H1 (cell line): ENCODE measurements around the gene POLR2J. TPM values are rescaled to one million over a fixed set of nuclear protein-coding genes. Genes with fewer than 3 reads are reported as not detected.

Experiments
- CTCF ChIA-PET: fragments of 300-600 bp; sonication (Branson Sonifier 250); formaldehyde crosslinking; loops from one replicate; lab custom pipeline; 2021; ENCODE audit not compliant: partially characterized antibody; lab: Charles Lee
- POLR2A ChIA-PET: fragments of 300-600 bp; sonication (Branson Sonifier 250); formaldehyde crosslinking; loops from one replicate; lab custom pipeline; 2021; ENCODE audit warnings: inconsistent platforms; ENCODE audit not compliant: partially characterized antibody; lab: Charles Lee
- DNase-seq, 2 experiments: peaks; one replicate each; pipeline versions ENCODE4 v3.0.0 to v3.0.0-alpha.2; 2010 to 2022; ENCODE audit warnings: low spot score in 2 of 2, low read depth in 1 of 2, mixed read lengths in 1 of 2
- FAIRE-seq: peaks from 2 replicates; lab custom pipeline; 2011; peaks lifted over from hg19 to GRCh38; lab: Jason Lieb, UNC
- H2AFZ ChIP-seq: 2 replicates; pipeline ENCODE4 v1.8.1; 2012; ENCODE audit warnings: low read length, inconsistent platforms
- H2AK5ac ChIP-seq: 2 replicates; pipeline ENCODE4 v1.6.1; 2013; ENCODE audit warnings: low read depth, low read length
- H2BK120ac ChIP-seq: replicated peaks from 2 replicates; pipeline ENCODE3; 2013; ENCODE audit warnings: low read depth, low read length, inconsistent platforms
- H2BK12ac ChIP-seq: 2 replicates; pipeline ENCODE4 v1.6.1; 2013; ENCODE audit warnings: low read depth, low read length
- H2BK15ac ChIP-seq: 2 replicates; pipeline ENCODE4 v1.6.1; 2013; ENCODE audit warnings: low read length
- H2BK20ac ChIP-seq: 2 replicates; pipeline ENCODE4 v1.6.1; 2013; ENCODE audit warnings: low read length
- H2BK5ac ChIP-seq: 2 replicates; pipeline ENCODE4 v1.6.1; 2013; ENCODE audit warnings: low read depth, low read length
- H3K14ac ChIP-seq: 2 replicates; pipeline ENCODE4 v1.6.1; 2013; ENCODE audit warnings: inconsistent platforms; ENCODE audit not compliant: insufficient read length
- H3K18ac ChIP-seq: 2 replicates; pipeline ENCODE4 v1.6.1; 2013; ENCODE audit warnings: low read length; ENCODE audit errors: extremely low read depth
- H3K23ac ChIP-seq: 2 replicates; pipeline ENCODE4 v1.6.1; 2013; ENCODE audit warnings: inconsistent platforms; ENCODE audit not compliant: insufficient read length
- H3K23me2 ChIP-seq: 2 replicates; pipeline ENCODE4 v1.6.1; 2013; ENCODE audit warnings: low read depth, low read length
- H3K27ac ChIP-seq: 2 replicates; pipeline ENCODE4 v1.6.1; 2011; ENCODE audit warnings: low read depth, low read length, inconsistent platforms
- H3K27me3 ChIP-seq, 4 experiments: replicated peaks in 1 of 4; 1 replicate in 1 of 4; 2 replicates in 3 of 4; pipeline versions ENCODE4 v1.6.1 to v1.8.1; 2011 to 2013; ENCODE audit warnings: low read length in 3 of 4, mild to moderate bottlenecking in 3 of 4, inconsistent platforms in 2 of 4, mixed read lengths in 2 of 4, moderate library complexity in 1 of 4; ENCODE audit not compliant: control insufficient read depth in 3 of 4, insufficient read depth in 3 of 4; ENCODE audit errors: extremely low read depth in 1 of 4
- H3K36me3 ChIP-seq, 4 experiments: 2 replicates each; pipeline versions ENCODE4 v1.6.1 to v1.8.1; 2011 to 2013; ENCODE audit warnings: mild to moderate bottlenecking in 4 of 4, low read length in 3 of 4, moderate library complexity in 2 of 4, control low read depth in 1 of 4, inconsistent platforms in 1 of 4; ENCODE audit not compliant: insufficient read depth in 4 of 4, control insufficient read depth in 2 of 4
- H3K4ac ChIP-seq: replicated peaks from 2 replicates; pipeline ENCODE3; 2013; ENCODE audit warnings: low read length, low read depth, mixed read lengths, inconsistent platforms; ENCODE audit not compliant: insufficient read length
- H3K4me1 ChIP-seq, 4 experiments: replicated peaks in 1 of 4; 1 replicate in 1 of 4; 2 replicates in 3 of 4; pipeline versions ENCODE4 v1.6.1 to v1.8.1; 2011 to 2013; ENCODE audit warnings: low read length in 3 of 4, inconsistent platforms in 2 of 4, mixed read lengths in 1 of 4; ENCODE audit not compliant: insufficient read depth in 4 of 4, control insufficient read depth in 3 of 4
- H3K4me2 ChIP-seq, 2 experiments: 2 replicates each; pipeline versions ENCODE4 v1.6.1 to v1.8.1; 2011 to 2013; ENCODE audit warnings: low read depth in 2 of 2, low read length in 2 of 2, control low read depth in 1 of 2, inconsistent platforms in 1 of 2, mild to moderate bottlenecking in 1 of 2; ENCODE audit not compliant: insufficient read depth in 1 of 2
- H3K4me3 ChIP-seq, 4 experiments: fragments of 200-600, 300-600 bp in 1 of 4; sonication (generic), shearing (Covaris generic), sonication (Bioruptor Twin) in 1 of 4; 2 replicates each; pipeline versions ENCODE4 v1.5.1 to v1.8.1; 2011 to 2016; ENCODE audit warnings: low read length in 4 of 4, low read depth in 3 of 4, control low read depth in 2 of 4, inconsistent platforms in 2 of 4, mild to moderate bottlenecking in 2 of 4, mixed read lengths in 1 of 4, moderate library complexity in 1 of 4; ENCODE audit not compliant: insufficient read depth in 2 of 4; ENCODE audit errors: extremely low read depth in 1 of 4
- H3K56ac ChIP-seq: replicated peaks from 2 replicates; pipeline ENCODE3; 2013; ENCODE audit warnings: low read depth, mild to moderate bottlenecking, mixed read lengths, low read length, inconsistent platforms; ENCODE audit not compliant: insufficient read length
- H3K79me1 ChIP-seq: 2 replicates; pipeline ENCODE4 v1.6.1; 2013; ENCODE audit warnings: low read depth, low read length, control low read depth
- H3K79me2 ChIP-seq, 2 experiments: 2 replicates each; pipeline versions ENCODE4 v1.6.1 to v1.8.1; 2012 to 2013; ENCODE audit warnings: low read length in 2 of 2, mild to moderate bottlenecking in 2 of 2, inconsistent platforms in 1 of 2; ENCODE audit not compliant: insufficient read depth in 2 of 2, control insufficient read depth in 1 of 2
- H3K9ac ChIP-seq, 4 experiments: replicated peaks in 1 of 4; 1 replicate in 1 of 4; 2 replicates in 3 of 4; pipeline versions ENCODE4 v1.6.1 to v1.8.1; 2011 to 2013; ENCODE audit warnings: low read depth in 3 of 4, low read length in 3 of 4, control low read depth in 2 of 4, mild to moderate bottlenecking in 2 of 4, moderate library complexity in 2 of 4, inconsistent platforms in 1 of 4; ENCODE audit errors: extremely low read depth in 1 of 4
- H3K9me3 ChIP-seq, 2 experiments: 2 replicates each; pipeline versions ENCODE4 v1.6.1 to v1.8.1; 2012 to 2013; ENCODE audit warnings: mild to moderate bottlenecking in 2 of 2, moderate library complexity in 2 of 2, control low read depth in 1 of 2, inconsistent platforms in 1 of 2, low read depth in 1 of 2, low read length in 1 of 2, mixed read lengths in 1 of 2; ENCODE audit not compliant: insufficient read depth in 2 of 2
- H4K20me1 ChIP-seq, 2 experiments: replicated peaks in 1 of 2; 2 replicates each; pipeline versions ENCODE3 to v1.8.1; 2011 to 2013; ENCODE audit warnings: inconsistent platforms in 2 of 2, low read length in 2 of 2, mild to moderate bottlenecking in 1 of 2; ENCODE audit not compliant: insufficient read depth in 2 of 2, control insufficient read depth in 1 of 2
- H4K5ac ChIP-seq: 2 replicates; pipeline ENCODE4 v1.6.1; 2013; ENCODE audit warnings: low read length, low read depth, mixed read lengths, inconsistent platforms; ENCODE audit not compliant: insufficient read length
- H4K8ac ChIP-seq: 2 replicates; pipeline ENCODE4 v1.8.0; 2013; ENCODE audit warnings: mild to moderate bottlenecking, moderate library complexity, low read length, inconsistent platforms; ENCODE audit not compliant: insufficient read depth; ENCODE audit errors: extremely low read depth
- H4K91ac ChIP-seq: replicated peaks from 2 replicates; pipeline ENCODE3; 2013; ENCODE audit warnings: low read length, mixed read lengths, inconsistent platforms; ENCODE audit not compliant: insufficient read length
- BCL11A ChIP-seq, 2 experiments: IDR thresholded peaks; one replicate each; pipeline ENCODE4 v1.6.1; 2011; ENCODE audit warnings: low read depth in 2 of 2, low read length in 2 of 2, mild to moderate bottlenecking in 2 of 2
- CBX5 ChIP-seq: fragments of 300-800, 300-1000 bp; sonication (generic); IDR thresholded peaks from 2 replicates; pipeline ENCODE4 v1.7.1; 2016; ENCODE audit warnings: antibody characterized with exemption, low read length, low read depth
- FOSL1 ChIP-seq: IDR thresholded peaks from 2 replicates; pipeline ENCODE4 v1.6.1; 2011; ENCODE audit warnings: mild to moderate bottlenecking, low read depth, low read length, moderate library complexity; ENCODE audit not compliant: insufficient read depth
- RXRA ChIP-seq: IDR thresholded peaks from 2 replicates; pipeline ENCODE4 v1.6.1; 2011; ENCODE audit warnings: low read depth, mild to moderate bottlenecking, low read length, moderate library complexity; ENCODE audit not compliant: insufficient read depth
- SRF ChIP-seq: IDR thresholded peaks from 2 replicates; pipeline ENCODE4 v1.6.1; 2011; ENCODE audit warnings: mild to moderate bottlenecking, low read depth, low read length, moderate library complexity
- ZNF274 ChIP-seq: IDR thresholded peaks from 2 replicates; pipeline ENCODE4 v1.7.0; 2012; ENCODE audit warnings: low read length, borderline replicate concordance; ENCODE audit errors: extremely low read depth
- WGBS, 2 experiments: shearing (Covaris generic) in 1 of 2; methylation state at CpG; one replicate each; pipeline versions ENCODE4 v1.1.6 to v1.1.7; 2013 to 2015; ENCODE audit warnings: low lambda C conversion rate in 2 of 2, mixed read lengths in 2 of 2, inconsistent platforms in 1 of 2, low coverage in 1 of 2, missing lambda C conversion rate in 1 of 2; ENCODE audit not compliant: insufficient replicate concordance in 2 of 2, insufficient coverage in 1 of 2, insufficient read length in 1 of 2; ENCODE audit errors: extremely low coverage in 1 of 2, missing lambda C conversion rate in 1 of 2; 5-methylcytosine and 5-hydroxymethylcytosine counted together
- polyA plus RNA-seq, 7 experiments: library from polyadenylated mRNA; depleted of rRNA in 3 of 7; stranded (reverse) in 5 of 7; unstranded in 2 of 7; fragments of >200 nt in 5 of 7; fragments of 200-250 nt in 2 of 7; gene quantifications; 1 replicate in 5 of 7; 2 replicates in 1 of 7; 4 replicates in 1 of 7; pipeline versions ENCODE4 v1.2.1 to v1.2.3, GENCODE V29; 2011 to 2013; ENCODE audit warnings: missing spikeins in 2 of 7, mixed read lengths in 2 of 7
- total RNA-seq: library from RNA; stranded (reverse); fragmentation: NEBNext Ultra II Directional; extraction: Animal tissue kit (Norgen Biotek cat#: 25700); gene quantifications from 2 replicates; pipeline ENCODE4 v1.2.1, GENCODE V29; 2021

Gene POLR2J
- total and polyA plus RNA-seq, 2 of the 8 experiments (the other 6 are each of a cell fraction or from before 2014, with no cell fraction given) = 54.1 to 113 TPM

DNA sequence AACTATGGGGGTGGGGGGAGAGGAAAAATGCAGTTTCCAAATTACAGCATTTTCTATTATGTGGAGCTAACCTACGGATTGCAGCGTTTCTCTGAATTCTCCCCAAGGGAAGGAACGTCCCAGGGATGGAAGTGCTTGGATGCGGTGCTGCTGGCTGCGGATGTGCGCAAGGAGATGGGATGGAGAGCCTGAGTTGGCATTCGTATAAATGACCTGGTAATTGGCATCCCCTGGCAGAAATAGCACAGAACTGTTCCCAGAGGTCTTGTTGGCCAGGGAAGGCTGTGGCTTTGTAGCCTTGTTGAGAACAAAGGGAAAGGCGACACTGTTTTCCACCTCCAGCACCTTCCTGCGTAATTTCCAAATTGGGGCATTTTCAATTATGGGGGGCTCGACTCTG, 42.6 kb downstream of the POLR2J start:
- Histone ChIP-seq H3K79me1 (no peaks in the 10 kb centered on the region), H3K56ac (no peak overlapping the region), H4K5ac (no peak overlapping the region), H4K91ac (no peak overlapping the region), H3K4me2 (no peak overlapping the region), H2BK5ac (no peak overlapping the region), H3K9ac (no peak overlapping the region), H3K23ac (no peak overlapping the region), H3K23me2 (peaks cover 3% of the 10 kb centered on the region; the same call in 1 of the 2 replicates), H3K27ac (no peak overlapping the region), H3K36me3 (peaks cover 0 to 3% (median 0%) of the 10 kb centered on the region in 4 experiments; a peak in 1 of 8 replicates), H2AFZ (no peak overlapping the region), H4K8ac (no peak overlapping the region), H2BK20ac (no peak overlapping the region), H2AK5ac (no peak overlapping the region), H3K4me1 (peaks cover 0 to 8% (median 5%) of the 10 kb centered on the region in 4 experiments; a peak in 5 of 7 replicates), H3K27me3 (no peaks in the 10 kb centered on the region), H2BK15ac (no peak overlapping the region), H3K4ac (no peak overlapping the region), H2BK12ac (no peak overlapping the region), H2BK120ac (no peak overlapping the region), H3K9me3 (no peaks in the 10 kb centered on the region), H3K14ac (no peak overlapping the region), H3K18ac (no peak overlapping the region), H4K20me1 (peaks cover 0 to 3% of the 10 kb centered on the region in 2 experiments), H3K4me3 (no peak overlapping the region), H3K79me2 (no peaks in the 10 kb centered on the region)
- POLR2A ChIA-PET = interaction anchor here (0.7 to 3.6 kb wide), 2 partner anchors 12 to 39 kb away, joined by 3 to 16 read pairs; no protein-coding TSS in a partner anchor
- DNase-seq (no peak), FAIRE-seq (no peak)
- CTCF ChIA-PET = interaction anchor here (1.2 to 1.8 kb wide), 4 partner anchors 16 to 31 kb away, joined by 4 to 9 read pairs (median 6); no protein-coding TSS in a partner anchor
- WGBS, 2 experiments = 93% methylated on average over 10 of the region's 10 CpGs; no CpG with 5 or more reads in 1 of the 2 experiments
- TF ChIP-seq RXRA = no peak
- no peak for TF ChIP-seq FOSL1
- no peak for TF ChIP-seq CBX5
- no peak for TF ChIP-seq ZNF274
- no peak for TF ChIP-seq SRF
- TF ChIP-seq BCL11A (IDR thresholded peaks at IDR 0.05; ENCODE audit: low read depth in 2 of 2, low read length in 2 of 2) = no peak
